NB4 (cell line): ENCODE measurements around the gene TET2.

ENCODE experiments used
- DNase-seq: peaks from one replicate; pipeline ENCODE4 v3.0.0; 2010; ENCODE audit warnings: low read depth
- H3K4me3 ChIP-seq: one replicate; pipeline ENCODE4 v1.5.1; 2011; ENCODE audit warnings: mild to moderate bottlenecking, low read depth, low read length, moderate library complexity
- MYC ChIP-seq: IDR thresholded peaks from 2 replicates; pipeline ENCODE4 v1.6.1; 2011; ENCODE audit warnings: low read depth, low read length
- POLR2A ChIP-seq: IDR thresholded peaks from 2 replicates; pipeline ENCODE4 v1.6.1; 2011; ENCODE audit warnings: mild to moderate bottlenecking; ENCODE audit not compliant: insufficient read length; ENCODE audit errors: extremely low read depth
- TF ChIP-seq, protein P1 (sequence below): IDR thresholded peaks from 2 replicates; pipeline ENCODE4 v1.6.1; 2011; ENCODE audit warnings: low read depth, low read length
- TF ChIP-seq, protein P2 (sequence below): IDR thresholded peaks from one replicate; pipeline ENCODE4 v1.5.1; 2012; ENCODE audit warnings: low read depth, low read length

The TET2 gene

DNA sequence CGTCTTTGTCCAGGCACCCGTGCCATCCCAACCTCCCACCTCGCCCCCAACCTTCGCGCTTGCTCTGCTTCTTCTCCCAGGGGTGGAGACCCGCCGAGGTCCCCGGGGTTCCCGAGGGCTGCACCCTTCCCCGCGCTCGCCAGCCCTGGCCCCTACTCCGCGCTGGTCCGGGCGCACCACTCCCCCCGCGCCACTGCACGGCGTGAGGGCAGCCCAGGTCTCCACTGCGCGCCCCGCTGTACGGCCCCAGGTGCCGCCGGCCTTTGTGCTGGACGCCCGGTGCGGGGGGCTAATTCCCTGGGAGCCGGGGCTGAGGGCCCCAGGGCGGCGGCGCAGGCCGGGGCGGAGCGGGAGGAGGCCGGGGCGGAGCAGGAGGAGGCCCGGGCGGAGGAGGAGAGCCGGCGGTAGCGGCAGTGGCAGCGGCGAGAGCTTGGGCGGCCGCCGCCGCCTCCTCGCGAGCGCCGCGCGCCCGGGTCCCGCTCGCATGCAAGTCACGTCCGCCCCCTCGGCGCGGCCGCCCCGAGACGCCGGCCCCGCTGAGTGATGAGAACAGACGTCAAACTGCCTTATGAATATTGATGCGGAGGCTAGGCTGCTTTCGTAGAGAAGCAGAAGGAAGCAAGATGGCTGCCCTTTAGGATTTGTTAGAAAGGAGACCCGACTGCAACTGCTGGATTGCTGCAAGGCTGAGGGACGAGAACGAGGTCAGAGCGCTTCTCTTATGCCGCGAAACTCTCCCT is at the start of gene TET2:
TSS of gene TET2 (plus strand) at position 601 of the 740 bp plus-strand sequence. CDS start 87,067 bp downstream, outside the sequence.
- TF ChIP-seq, protein P1, sequence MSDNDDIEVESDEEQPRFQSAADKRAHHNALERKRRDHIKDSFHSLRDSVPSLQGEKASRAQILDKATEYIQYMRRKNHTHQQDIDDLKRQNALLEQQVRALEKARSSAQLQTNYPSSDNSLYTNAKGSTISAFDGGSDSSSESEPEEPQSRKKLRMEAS = no peak
- TF ChIP-seq POLR2A (peak; percentile 27), MYC (peak; percentile 50; the same call in 1 of the 2 replicates)
- TF ChIP-seq, protein P2, sequence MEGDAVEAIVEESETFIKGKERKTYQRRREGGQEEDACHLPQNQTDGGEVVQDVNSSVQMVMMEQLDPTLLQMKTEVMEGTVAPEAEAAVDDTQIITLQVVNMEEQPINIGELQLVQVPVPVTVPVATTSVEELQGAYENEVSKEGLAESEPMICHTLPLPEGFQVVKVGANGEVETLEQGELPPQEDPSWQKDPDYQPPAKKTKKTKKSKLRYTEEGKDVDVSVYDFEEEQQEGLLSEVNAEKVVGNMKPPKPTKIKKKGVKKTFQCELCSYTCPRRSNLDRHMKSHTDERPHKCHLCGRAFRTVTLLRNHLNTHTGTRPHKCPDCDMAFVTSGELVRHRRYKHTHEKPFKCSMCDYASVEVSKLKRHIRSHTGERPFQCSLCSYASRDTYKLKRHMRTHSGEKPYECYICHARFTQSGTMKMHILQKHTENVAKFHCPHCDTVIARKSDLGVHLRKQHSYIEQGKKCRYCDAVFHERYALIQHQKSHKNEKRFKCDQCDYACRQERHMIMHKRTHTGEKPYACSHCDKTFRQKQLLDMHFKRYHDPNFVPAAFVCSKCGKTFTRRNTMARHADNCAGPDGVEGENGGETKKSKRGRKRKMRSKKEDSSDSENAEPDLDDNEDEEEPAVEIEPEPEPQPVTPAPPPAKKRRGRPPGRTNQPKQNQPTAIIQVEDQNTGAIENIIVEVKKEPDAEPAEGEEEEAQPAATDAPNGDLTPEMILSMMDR = no peak
- peak; percentile 88 for DNase-seq
- peak within 1 kb of the TSS; percentile 99 for H3K4me3 ChIP-seq

DNA sequence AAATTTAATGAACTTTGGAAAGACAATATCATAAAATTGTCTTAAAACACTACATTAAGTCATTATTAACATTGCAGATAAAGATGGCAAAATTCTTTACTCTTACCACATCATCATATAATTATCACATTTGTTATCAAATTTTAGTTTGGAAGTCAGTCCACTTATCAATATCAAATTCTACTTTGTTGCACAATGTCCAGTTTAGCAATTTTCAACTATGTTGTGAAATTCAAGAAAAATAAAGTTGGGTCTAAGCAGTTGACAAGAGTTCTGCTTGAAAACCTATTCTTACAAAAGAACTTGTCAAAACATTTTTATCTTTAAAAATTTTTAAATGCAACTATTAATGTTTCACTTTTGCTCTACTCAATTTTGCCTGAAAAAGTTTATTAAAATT is 44.7 kb upstream of the TET2 start:
- no peak for DNase-seq
- no peak overlapping the region for H3K4me3 ChIP-seq
- TF ChIP-seq, protein P1 = no peak
- TF ChIP-seq POLR2A (no peak), MYC (no peak)
- TF ChIP-seq, protein P2 = no peak

DNA sequence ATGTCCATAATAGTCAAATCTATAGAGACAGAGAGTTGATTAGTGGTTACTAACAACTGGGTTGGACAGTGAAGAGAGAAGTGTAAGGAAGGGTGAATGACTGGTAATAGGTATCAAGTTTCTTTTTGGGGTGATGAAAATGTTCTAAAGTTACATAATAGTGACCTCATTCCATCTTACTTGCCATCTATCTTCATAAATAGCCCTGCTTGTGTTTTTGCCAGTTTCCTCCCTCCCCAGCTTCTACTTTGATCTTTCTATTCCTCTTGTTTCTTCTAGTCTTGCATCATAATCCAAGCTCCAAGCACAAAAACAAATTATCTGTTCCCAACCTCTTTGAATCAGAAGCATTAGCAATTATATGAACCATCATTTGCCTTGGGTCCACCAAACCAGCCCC is 40.2 kb upstream of the TET2 start:
- no peak for DNase-seq
- TF ChIP-seq, protein P2 = no peak
- no peak for TF ChIP-seq POLR2A
- TF ChIP-seq MYC = no peak
- TF ChIP-seq, protein P1 = no peak
- no peak overlapping the region for H3K4me3 ChIP-seq

DNA sequence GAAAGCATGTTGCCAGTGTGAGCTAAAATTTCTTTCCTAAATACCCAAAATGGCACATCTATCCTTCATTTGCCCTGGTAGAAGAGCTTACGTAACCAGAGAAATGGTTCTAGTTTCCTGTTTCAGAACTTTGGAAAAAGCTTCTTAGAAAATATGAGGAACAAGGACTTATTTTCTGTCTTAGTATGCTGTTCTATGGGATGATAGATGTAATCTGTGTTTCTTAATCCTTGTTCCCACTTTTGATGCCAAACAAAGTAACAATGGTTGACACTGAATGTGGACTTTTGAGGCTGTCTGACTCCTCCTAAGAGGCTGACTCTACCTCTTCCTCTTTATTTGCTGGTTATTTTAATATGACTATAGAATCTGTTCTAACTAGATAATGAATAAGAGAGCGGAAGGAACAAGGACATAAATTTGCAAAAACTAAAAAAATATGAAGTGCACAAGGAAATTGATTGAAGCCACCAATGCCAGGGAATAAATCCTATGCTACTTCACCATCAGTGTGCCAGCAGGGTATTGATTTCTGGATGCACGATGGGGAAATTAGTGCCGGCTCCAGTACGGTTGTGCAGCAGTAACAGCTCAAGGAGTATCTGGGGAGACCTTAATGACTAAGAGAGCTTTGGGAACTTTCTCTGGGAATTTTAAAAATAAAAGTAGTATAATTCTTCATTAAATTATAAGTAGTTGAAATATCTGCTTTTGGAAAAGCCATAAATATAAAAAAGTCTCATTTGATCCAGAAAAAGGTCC is 39.4 kb upstream of the TET2 start:
- TF ChIP-seq MYC = no peak
- TF ChIP-seq, protein P1 = no peak
- TF ChIP-seq POLR2A = no peak
- TF ChIP-seq, protein P2 = no peak
- DNase-seq = no peak
- H3K4me3 ChIP-seq = no peak overlapping the region

DNA sequence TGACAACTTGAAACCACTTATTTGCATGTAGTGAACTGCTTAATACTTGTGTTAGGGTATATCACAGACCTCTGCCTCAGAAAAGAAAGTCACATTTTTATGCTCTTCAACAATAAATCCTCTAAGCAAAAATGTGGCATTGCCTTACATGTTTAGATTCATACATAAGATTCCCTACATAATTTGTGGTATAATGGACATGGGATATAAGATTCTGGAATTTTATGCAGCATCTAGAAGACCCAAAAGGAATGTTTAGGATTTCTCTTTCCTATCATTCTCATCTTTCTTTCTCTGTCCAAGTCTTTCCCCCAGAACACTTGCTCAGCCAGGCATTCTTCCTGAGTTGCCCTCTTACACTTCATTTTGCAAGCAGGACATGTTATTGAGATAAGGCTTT is 37.7 kb upstream of the TET2 start:
- no peak for DNase-seq
- no peak overlapping the region for H3K4me3 ChIP-seq
- TF ChIP-seq MYC (no peak), POLR2A (no peak)
- TF ChIP-seq, protein P1 = no peak
- TF ChIP-seq, protein P2 = no peak
